A172 (cell line): Measurements from ENCODE around the gene PER3. TPM values are rescaled to one million over a fixed set of nuclear protein-coding genes. Genes with fewer than 3 reads are reported as not detected.
"Not testable (repeated sequence)": the region's sequence is repeated elsewhere in the genome, so short reads cannot be mapped to it uniquely, and the experiment has no call there.

Experiments used
- DNase-seq: peaks from one replicate; pipeline ENCODE4 v3.0.0-alpha.2; 2015; ENCODE audit warnings: low spot score
- total RNA-seq: library from RNA; depleted of rRNA; stranded (reverse); fragments of >200 nt; shearing (Covaris generic); gene quantifications from 2 replicates; pipeline ENCODE4 v1.2.3, GENCODE V29; 2014

Gene PER3
- total RNA-seq, 1 experiment from 2014 or later: 6.0 TPM

DNA sequence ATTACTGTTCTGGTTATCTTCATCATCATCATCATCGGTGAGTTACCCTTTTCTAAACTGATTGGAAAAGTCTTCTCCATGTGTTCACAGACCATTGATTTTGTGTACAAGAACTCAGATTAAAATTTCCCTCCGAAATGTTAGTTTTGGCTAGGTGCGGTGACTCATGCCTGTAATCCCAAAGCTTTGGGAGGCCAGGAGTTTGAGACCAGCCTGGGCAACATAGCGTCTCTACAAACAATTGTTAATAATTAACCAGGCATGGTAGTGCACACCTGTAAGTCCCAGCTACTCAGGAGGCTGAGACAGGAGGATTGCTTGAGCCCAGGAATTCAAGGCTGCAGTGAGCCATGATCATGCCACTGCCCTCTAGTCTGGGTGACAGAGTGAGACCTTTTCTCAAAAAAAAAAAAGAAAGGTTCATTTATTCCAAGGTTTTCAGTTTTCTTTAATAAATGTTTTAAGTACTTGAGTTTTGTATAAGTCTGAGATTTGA, 5.9 kb upstream of the PER3 start:
- no peak for DNase-seq

DNA sequence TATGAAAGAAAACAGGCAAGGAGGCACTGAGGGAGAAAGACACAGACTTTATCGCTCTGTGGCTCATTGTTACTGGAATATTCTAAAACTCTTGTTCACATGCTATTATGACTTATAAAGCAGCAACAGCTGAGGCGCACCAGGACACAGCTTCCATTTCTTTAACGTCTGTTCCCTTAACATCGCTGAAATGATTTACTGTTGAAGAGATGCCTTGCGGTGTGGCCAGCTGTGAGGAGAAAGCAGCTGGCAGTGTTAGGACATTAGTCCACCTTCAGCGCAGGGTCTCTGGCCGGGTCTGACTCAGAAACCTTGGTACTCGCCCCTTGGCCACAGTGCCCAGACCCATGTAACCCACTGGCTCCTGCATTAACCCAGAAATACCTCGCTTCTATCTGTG, 3.1 kb upstream of the PER3 start:
- no peak for DNase-seq

DNA sequence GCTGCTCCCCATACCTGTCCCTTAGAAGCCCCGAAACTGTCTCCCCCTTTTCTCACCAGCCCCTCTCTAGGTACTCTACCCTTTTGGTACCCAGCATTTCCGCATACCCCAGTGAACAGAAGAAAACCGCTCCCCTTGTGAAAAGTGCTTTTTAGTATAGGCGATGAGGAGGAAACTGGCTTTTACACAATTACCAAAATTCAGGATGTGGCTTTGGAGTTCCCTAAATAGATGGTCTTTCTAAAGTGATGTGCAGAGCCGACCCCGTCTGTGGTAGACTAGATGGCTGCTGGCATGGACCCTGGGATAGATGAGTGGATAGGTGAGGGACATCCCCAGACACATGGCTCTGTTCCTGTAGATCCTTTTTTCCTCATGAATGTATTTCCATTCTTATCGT, 2.6 kb upstream of the PER3 start:
- no peak for DNase-seq

DNA sequence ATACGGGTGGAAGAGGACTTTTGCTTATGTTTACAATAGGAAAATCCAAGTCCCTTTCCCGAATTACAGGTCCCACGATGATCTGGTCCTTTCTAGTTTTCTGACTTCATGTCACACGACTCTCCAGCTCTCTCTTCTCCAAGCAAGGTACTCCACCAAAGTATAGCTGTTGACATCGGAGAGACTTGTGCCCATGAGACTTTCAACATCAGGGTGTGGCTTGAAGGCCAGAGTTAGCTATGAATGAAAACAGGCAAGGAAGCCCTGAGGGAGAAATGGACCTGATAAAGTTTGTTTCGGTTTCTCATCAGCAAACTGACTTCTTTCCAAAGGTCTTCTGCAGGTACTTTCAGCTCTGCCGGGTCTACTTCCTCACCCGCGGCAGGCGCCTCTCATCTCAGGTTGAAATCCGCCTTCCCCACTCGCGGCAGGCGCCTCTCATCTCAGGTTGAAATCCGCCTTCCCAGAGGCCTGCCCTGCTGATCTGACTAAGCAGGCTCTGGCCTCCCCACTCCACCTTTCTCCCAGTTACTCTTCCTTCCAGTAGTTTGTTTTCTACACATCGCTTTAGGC, 2.1 kb upstream of the PER3 start:
- DNase-seq: no peak

DNA sequence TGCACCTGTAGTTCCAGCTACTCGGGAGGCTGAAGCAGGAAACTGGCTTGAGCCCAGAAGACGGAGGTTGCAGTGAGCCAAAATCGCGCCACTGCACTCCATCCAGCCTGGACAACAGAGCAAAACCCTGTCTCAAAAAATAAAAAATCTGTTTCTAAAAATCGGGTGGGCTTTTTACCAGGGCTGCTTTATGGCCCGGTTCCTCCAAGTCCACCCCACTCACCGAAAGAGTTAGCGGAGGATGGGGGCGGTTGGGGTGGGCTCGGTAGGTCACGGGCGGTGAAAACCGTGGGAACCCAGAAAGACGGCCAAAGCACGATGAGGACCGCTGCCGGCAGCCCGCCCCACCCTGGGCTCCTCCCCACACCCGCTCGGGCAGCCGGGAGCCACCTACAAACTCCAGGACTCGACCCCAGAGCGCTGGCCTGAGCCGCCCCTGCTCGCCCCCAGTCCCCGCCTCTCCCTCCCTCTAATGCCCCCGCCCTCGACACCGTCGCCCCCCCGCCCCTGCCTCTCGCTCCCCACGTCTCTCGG, 846 bp upstream of the PER3 start:
- peak; percentile 54 for DNase-seq

DNA sequence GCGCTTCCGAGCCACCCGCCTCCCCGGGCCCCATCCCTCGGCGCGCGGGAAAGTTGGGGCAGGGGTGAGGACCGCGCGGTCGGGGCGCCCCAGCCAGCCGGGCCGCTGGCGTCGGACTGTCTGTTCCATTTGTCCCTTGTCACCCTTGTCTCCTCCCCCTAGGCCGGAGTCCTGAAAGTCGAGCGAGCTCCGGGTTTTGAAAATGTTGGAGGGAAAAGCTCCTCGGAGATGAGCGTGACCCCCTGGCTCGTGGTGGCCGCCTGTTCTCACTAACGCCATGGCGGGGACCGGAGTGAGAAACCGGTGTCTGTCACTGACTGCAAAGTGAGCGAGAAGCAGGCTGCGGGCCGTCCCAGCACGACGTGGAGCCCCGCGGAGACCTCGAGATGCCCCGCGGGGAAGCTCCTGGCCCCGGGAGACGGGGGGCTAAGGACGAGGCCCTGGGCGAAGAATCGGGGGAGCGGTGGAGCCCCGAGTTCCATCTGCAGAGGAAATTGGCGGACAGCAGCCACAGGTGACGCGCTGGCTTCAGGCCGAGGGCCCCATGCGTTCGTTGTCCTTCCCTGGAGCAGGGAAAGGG, 491 bp downstream of the PER3 start:
- no peak for DNase-seq

DNA sequence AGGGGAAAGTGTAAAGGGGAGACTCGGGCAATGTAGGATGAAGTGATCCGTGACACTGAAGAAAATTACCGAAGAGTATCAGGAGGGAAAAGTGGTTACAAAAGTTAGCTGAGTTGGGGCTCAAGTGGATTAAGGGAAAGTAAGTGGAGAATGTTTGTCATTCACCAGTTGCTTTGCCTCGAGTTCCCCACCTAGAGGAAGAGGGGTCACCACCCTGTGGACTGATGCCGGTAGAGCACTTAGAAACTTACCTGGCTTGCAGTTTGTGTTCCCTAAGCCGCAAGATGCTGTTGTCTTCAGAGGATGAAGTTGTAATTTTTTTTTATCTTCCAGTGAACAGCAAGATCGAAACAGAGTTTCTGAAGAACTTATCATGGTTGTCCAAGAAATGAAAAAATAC, 1.0 kb downstream of the PER3 start:
- DNase-seq: no peak

DNA sequence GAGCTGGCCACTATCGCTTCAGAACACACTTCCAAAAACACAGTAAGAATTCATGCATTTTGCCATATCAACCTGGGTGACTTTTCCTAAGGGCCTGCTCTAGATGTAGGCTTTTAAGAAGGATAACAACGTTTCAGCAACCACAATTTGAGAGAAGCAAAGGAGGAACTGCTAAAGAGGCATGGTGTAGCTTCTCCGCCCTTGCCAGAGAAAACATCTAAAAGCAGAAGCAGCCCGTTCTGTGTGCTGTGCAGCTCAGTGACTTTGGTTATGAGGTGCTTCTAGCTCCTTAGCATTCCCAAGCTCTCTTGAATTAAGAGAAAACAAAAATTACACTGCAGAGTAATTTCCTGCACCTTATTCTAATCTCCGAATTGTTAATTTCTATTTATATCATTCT, 2.7 kb downstream of the PER3 start:
- DNase-seq: no peak

DNA sequence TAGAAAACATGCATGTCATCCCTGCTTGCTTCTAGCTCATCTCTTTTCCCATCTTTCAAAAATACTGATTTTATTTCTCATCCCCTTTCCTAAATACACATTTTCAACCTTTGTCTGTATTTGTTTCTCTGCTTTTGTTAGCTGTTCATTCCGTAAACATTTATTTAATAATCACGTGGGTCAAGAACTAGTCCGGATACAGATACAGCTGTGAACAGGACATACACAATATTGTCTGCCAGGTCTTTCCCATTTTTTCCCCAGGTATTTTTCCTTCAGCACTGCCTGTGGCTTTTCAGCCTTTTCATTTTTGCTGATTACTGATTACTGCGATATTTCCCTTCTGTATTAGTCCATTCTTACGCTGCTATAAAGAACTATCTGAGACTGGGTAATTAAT, 5.7 kb downstream of the PER3 start:
- no peak for DNase-seq

DNA sequence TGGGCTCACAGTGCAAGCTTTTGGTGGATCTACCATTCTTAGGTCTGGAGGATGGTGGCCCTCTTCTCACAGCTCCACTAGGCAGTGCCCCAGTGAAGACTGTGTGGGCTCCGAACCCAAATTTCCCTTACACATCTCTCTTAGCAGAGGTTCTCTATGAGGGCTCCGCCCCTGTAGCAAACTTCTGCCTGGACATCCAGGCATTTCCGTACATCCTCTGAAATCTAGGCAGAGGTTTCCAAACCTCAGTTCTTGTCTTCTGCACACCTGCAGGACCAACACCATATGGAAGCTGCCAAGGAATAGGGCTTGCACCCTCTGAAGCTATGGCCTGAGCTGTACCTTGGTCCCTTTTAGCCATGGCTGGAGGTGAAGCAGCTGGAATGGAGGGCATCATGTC, 6.9 kb downstream of the PER3 start:
- DNase-seq: not testable (repeated sequence)

DNA sequence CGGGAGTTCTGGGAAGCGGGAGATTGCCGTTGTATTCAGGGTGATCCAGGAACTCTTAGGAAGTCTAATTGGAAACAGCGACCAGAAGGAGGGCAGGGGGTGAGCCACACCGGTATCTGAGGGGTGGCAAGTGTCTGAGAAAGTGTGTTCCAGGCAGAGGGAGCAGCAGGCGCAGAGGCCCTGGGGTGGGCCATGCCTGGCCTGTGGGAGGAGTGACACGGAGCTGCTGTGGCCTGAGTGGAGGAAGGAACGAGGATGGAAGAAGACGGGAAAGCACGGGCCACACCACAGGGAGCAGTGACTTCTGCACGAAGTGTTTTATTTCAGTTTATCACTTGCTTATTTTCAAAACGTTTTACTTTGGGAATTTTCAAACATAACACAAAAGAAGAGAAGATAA, 11.3 kb downstream of the PER3 start:
- DNase-seq: no peak

DNA sequence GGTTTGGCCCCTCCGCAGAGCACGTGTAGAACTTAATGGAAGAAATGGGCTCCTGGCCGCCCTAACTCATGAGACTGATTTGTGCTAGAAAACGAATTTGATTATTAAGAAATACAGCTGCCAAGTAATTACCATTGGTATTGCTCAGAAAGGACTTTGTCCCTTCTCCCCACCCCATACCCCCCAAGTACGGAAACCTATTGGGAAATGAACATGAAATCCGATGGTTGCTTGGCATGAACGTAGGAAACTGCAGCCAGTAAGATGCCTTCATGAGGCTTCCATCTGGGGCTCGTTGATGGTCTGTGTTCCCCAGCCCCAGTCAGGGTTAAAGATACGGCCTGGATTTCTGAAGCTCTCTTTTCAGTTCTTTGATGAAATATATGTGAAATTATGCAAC, 21.4 kb downstream of the PER3 start:
- no peak for DNase-seq

DNA sequence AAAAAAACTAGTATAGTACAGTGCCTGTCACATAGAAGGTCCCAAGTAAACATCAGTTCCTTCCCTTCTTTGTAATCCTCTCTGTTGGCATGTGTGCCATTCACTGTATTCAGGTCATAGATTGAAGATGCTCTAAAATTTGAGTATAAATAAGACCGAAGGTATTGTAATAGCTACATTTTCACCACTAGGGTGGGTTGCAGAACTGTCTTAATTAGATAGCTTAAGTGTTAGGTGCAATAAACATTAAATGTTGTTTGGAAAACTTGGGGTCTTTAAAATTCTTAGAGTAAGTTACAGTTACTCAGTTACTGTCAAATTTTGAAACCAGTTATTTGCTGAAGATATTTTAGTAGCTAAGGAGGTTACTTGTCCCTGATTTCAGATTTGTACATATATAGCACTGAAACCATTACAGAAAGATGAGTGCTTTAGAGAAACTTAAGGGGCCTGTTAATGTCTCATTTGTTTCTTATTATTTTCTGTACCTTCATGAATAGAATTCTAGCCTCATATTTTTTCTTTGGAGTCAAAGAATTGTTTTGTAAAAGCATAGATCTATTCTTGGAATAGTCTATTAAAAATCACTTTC, 24.3 kb downstream of the PER3 start:
- no peak for DNase-seq

DNA sequence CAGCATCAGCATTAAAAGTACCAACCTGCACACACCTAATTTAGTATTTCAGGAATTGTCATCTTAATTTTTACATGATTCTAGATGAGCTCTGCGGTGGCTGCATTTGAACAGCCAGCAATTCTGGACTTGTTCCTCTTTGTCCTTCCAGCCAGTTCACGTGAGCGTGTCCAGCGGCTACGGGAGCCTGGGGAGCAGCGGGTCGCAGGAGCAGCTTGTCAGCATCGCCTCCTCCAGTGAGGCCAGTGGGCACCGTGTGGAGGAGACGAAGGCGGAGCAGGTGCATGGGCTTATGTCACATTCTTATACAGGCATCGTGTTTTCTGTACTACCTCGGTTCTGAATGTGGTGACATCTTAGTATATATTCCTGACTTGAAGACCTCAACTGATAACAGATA, 25.7 kb downstream of the PER3 start:
- DNase-seq: no peak

DNA sequence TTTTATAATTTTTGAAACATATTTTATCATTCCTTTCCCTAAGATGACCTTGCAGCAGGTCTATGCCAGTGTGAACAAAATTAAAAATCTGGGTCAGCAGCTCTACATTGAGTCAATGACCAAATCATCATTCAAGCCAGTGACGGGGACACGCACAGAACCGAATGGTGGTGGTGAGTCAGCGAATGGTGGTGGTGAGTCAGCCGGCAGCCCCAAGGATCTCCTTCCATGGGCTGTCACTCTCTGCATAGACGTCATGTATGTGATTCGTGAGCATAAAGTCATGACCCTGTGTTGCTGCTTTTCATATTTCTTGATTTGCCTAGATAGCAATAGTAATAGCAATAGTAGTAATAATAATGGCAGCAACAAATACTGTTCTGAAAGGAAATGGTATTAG, 26.3 kb downstream of the PER3 start:
- peak; percentile 74 for DNase-seq

DNA sequence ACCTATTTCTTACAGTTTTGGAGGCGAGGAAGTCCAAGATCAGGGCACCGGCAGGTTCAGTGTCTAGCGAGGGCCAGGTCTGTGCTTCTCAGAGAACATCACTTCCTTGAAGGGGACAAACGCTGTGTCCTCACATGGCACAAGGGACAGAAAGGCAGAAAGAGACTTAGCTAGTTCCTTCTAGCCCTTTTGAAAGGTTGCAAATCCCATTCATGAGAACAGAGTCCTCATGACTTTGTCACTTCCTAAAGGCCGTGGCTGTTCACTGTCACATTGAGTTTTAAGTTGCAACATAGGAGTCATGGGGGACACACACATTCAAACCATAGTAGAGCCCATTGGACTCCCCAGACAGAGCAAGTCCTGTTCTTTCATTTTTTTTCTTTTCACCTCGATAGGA, 27.4 kb downstream of the PER3 start:
- DNase-seq: no peak

DNA sequence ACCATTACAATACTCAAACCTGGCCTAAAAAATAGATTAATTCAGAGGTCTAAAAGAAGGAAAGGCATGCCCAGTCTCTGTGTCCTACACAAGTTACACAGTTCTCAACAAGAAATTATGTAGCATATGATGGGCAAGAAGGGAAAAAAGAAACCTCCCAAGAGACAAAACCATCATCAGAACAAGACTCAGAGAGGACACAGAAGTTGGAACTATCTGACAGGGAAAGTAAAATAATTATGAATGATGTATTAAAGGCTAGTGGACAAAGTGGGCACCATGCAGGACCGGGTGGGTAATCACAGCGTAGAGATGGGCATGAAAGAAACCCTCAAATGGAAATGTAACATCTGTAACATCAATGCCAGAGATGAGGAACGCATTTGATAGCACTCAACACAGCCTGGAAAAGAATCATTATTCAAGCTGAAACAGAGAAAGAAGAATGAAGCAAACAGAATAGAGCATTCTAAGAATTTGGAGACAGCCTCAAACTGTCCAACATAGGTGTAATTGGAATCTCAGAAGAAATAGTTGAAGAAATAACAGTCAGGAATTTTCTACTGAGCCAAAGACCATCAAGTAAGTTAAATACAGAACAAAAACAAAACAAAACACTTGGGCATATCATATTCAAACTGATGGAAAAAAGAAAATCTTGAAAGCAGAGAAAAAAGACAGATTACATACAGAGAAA, 29.7 kb downstream of the PER3 start:
- DNase-seq: no peak

DNA sequence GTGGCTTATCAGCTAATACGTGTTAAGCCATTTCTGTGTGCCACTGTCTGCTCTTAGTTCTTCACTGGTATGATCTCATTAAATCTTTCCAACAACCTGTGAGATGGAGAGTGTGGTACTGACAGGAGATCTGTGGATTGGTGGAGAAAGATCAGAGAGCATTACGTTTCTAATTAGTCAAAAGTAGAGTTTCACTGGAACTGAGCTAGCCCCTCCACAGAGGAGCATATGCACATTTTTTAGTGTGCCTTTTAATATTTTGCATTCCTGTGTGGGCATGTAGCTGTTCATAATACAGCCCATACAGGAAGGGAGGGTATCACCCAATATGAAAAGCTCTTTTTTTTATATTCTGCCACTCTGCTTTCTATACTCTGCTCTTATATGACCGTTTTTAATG, 37.2 kb downstream of the PER3 start:
- DNase-seq: no peak

DNA sequence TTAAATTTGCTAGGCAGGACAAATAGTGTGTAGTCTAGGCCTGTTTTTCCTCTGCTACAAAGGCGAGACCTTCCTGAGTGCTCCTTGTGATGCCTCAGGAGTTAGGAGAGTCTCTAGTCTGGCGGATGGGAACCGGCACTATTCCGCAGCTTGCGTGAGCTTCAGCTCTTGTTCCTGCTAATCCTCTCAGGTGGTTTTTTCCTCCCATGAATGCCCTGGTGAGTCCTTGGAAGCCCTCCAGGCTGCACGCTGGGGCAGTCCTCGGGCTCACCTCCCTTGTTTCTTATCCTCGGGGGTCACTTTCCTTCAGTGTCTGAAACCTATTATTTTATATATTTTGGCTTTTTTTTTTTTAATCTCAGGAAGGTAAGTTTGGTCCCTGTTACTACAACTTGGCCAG, 40.6 kb downstream of the PER3 start:
- DNase-seq: no peak

DNA sequence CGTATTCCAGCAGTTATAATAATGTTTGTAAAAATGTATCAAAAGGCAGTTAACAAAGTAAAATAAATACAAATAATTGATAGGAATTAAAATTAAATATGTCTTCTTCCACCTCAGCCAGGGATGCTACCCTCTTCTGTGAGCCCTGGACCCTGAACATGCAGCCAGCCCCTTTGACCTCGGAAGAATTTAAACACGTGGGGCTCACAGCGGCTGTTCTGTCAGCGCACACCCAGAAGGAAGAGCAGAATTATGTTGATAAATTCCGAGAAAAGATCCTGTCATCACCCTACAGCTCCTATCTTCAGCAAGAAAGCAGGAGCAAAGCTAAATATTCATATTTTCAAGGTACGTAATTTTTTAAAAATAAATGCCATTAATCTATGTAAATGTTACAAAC, 42.3 kb downstream of the PER3 start:
- DNase-seq: no peak

DNA sequence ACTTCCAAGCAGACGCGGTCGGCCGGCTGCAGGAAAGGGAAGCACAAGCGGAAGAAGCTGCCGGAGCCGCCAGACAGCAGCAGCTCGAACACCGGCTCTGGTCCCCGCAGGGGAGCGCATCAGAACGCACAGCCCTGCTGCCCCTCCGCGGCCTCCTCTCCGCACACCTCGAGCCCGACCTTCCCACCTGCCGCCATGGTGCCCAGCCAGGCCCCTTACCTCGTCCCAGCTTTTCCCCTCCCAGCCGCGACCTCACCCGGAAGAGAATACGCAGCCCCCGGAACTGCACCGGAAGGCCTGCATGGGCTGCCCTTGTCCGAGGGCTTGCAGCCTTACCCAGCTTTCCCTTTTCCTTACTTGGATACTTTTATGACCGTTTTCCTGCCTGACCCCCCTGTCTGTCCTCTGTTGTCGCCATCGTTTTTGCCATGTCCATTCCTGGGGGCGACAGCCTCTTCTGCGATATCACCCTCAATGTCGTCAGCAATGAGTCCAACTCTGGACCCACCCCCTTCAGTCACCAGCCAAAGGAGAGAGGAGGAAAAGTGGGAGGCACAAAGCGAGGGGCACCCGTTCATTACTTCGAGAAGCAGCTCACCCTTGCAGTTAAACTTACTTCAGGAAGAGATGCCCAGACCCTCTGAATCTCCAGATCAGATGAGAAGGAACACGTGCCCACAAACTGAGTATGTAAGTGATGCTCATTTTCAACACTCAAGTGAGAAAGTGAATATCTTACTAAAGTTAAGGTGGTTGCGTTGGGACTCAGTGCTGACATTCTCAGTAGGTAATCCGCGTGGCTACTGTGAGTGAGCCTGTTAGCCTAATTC, 43.2 kb downstream of the PER3 start:
- no peak for DNase-seq

DNA sequence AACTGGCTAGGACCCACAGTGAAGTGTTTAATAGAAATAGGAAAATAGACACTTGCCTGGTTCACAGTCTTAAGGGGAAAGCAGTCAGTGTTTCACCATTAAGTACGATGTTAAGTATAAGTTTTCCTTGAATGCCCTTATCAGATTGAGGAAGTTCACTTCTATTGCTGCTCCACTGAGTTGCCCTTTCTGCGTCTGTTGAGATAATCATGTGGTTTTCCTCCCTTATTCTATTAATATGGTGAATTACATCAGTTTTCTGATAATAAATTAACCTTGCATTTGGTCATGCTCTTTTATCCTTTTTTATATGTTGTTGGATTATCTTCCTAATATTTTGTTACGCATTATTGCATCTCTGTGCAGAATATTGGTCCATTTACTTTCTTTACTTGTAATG, 47.4 kb downstream of the PER3 start:
- no peak for DNase-seq
